ENCODE data around the gene PGS1. TPM values are rescaled to one million over a fixed set of nuclear protein-coding genes. Genes with fewer than 3 reads are reported as not detected.

PGS1 gene
- total and polyA plus RNA-seq, 2 of the 8 experiments (the other 6 are each of a cell fraction or from before 2014, with no cell fraction given), result 46.7 to 60.0 TPM

DNA sequence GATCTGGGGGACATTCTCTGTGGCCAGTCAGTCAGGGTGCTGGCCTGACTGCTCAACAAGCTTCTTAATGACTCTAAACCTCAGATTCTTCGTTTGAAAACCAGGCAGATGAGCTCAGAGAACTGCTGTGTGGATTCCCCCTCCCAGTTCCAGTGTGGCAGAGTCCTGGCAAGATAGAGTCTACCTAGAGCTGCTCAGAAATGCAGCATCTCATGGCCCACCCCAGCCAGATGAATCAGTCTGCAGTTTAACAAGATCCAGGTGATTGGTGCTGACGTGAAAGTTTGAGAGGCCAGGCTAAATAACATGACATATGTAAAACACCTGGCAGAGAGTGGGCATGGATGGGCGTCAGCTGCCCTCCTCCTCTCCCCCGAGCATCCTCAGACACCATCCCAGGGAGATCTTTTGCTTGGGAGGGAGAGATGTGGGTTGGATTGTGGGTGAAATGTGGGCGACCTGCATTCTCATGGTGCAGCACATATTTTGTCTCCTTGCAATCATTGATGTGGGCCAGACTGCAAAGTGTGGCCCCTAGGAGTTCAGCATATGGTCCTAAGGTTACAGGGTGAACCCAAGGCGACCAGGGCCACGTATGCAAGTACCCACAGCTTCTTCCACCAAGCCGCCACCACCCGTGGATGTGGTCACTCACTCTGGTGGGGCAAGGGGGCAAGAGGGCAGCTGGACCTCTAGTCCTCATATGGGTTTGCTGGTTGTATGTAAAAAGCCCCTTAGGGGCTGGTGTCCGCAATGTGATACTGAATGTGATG lies 38.1 kb upstream of the PGS1 start:
- peak overlapping the region; percentile 95; the same call in 1 of the 2 replicates for H2AK5ac ChIP-seq (ENCODE audit: low read depth, low read length)
- no peaks in the 10 kb centered on the region for H4K20me1 ChIP-seq (replicated peaks in 1 of 2; ENCODE audit: control insufficient read depth in 1 of 2, insufficient read depth in 2 of 2, low read length in 2 of 2)
- H3K79me2 ChIP-seq (ENCODE audit: control insufficient read depth in 1 of 2, insufficient read depth in 2 of 2, low read length in 2 of 2), result no peaks in the 10 kb centered on the region
- no peak overlapping the region; the same call in 1 of the 2 replicates for H4K8ac ChIP-seq (ENCODE audit: extremely low read depth, insufficient read depth, low read length)
- H3K4me1 ChIP-seq (replicated peaks in 1 of 4; ENCODE audit: control insufficient read depth in 3 of 4, insufficient read depth in 4 of 4, low read length in 3 of 4), result peaks cover 0 to 17% (median 14%) of the 10 kb centered on the region in 4 experiments; a peak in 5 of 7 replicates
- no peak overlapping the region for H3K4me3 ChIP-seq (ENCODE audit: extremely low read depth in 1 of 4, insufficient read depth in 2 of 4, low read depth in 3 of 4, low read length in 4 of 4)
- H3K23me2 ChIP-seq (ENCODE audit: low read depth, low read length), result peaks cover 2% of the 10 kb centered on the region; the same call in 1 of the 2 replicates
- no peak overlapping the region; the same call in 1 of the 2 replicates for H2BK15ac ChIP-seq (ENCODE audit: low read length)
- no peaks in the 10 kb centered on the region for H3K79me1 ChIP-seq (ENCODE audit: low read depth, low read length)
- no peak overlapping the region for H2BK12ac ChIP-seq (ENCODE audit: low read depth, low read length)
- no peak overlapping the region for H3K9ac ChIP-seq (replicated peaks in 1 of 4; ENCODE audit: extremely low read depth in 1 of 4, low read depth in 3 of 4, low read length in 3 of 4)
- no peak overlapping the region for H4K5ac ChIP-seq (ENCODE audit: insufficient read length, low read depth, low read length)
- H3K4me2 ChIP-seq (ENCODE audit: insufficient read depth in 1 of 2, low read depth in 2 of 2, low read length in 2 of 2), result no peak overlapping the region; a peak in 1 of 4 replicates
- H4K91ac ChIP-seq (replicated peaks; ENCODE audit: insufficient read length, low read length), result no peak overlapping the region
- no peak overlapping the region for H3K23ac ChIP-seq (ENCODE audit: insufficient read length)
- H2BK120ac ChIP-seq (replicated peaks; ENCODE audit: low read depth, low read length), result no peak overlapping the region
- 83% methylated on average over 10 of the region's 10 CpGs; no CpG with 5 or more reads in 1 of the 2 experiments for WGBS, 2 experiments (ENCODE audit: extremely low coverage in 1 of 2, insufficient coverage in 1 of 2, insufficient read length in 1 of 2, insufficient replicate concordance in 2 of 2, low coverage in 1 of 2, low lambda C conversion rate in 2 of 2, missing lambda C conversion rate in 1 of 2)
- H3K27ac ChIP-seq (ENCODE audit: low read depth, low read length), result no peak overlapping the region
- H3K4ac ChIP-seq (replicated peaks; ENCODE audit: insufficient read length, low read depth, low read length), result no peak overlapping the region
- no peak overlapping the region for H3K56ac ChIP-seq (replicated peaks; ENCODE audit: insufficient read length, low read depth, low read length)
- no peak overlapping the region for H2BK5ac ChIP-seq (ENCODE audit: low read depth, low read length)
- FAIRE-seq, result no peak
- H3K9me3 ChIP-seq (ENCODE audit: insufficient read depth in 2 of 2, low read depth in 1 of 2, low read length in 1 of 2), result no peaks in the 10 kb centered on the region
- H3K14ac ChIP-seq (ENCODE audit: insufficient read length), result no peak overlapping the region
- H3K27me3 ChIP-seq (replicated peaks in 1 of 4; ENCODE audit: control insufficient read depth in 3 of 4, extremely low read depth in 1 of 4, insufficient read depth in 3 of 4, low read length in 3 of 4), result peaks cover 0 to 23% (median 13%) of the 10 kb centered on the region in 4 experiments; a peak in 5 of 7 replicates
- no peak overlapping the region for H2AFZ ChIP-seq (ENCODE audit: low read length)
- POLR2A ChIA-PET (ENCODE audit: partially characterized antibody), result interaction anchor here (1.3 to 4.1 kb wide), 3 partner anchors 11 to 86 kb away, joined by 3 to 15 read pairs (median 9); partner anchors contain the start of gene SOCS3
- no peak for DNase-seq (ENCODE audit: low read depth in 1 of 2, low spot score in 2 of 2)
- no peaks in the 10 kb centered on the region for H3K36me3 ChIP-seq (ENCODE audit: control insufficient read depth in 2 of 4, insufficient read depth in 4 of 4, low read length in 3 of 4)
- CTCF ChIA-PET (ENCODE audit: partially characterized antibody), result interaction anchor here (0.6 to 3.0 kb wide), 12 partner anchors 8 to 220 kb away, joined by 3 to 13 read pairs (median 3); no protein-coding TSS in a partner anchor
- no peak overlapping the region; the same call in 1 of the 2 replicates for H2BK20ac ChIP-seq (ENCODE audit: low read length)
- TF ChIP-seq, protein P1, sequence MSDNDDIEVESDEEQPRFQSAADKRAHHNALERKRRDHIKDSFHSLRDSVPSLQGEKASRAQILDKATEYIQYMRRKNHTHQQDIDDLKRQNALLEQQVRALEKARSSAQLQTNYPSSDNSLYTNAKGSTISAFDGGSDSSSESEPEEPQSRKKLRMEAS (IDR thresholded peaks at IDR 0.05), result no peak
- TF ChIP-seq RBBP5 (IDR thresholded peaks at IDR 0.05; ENCODE audit: borderline replicate concordance, low read depth, low read length) (no peak), CTBP2 (IDR thresholded peaks at IDR 0.05; ENCODE audit: borderline replicate concordance, insufficient read depth, insufficient read length, low read length) (no peak), JUN (IDR thresholded peaks at IDR 0.05; ENCODE audit: low read depth, low read length) (no peak)
- no peak overlapping the region for H3K18ac ChIP-seq (ENCODE audit: extremely low read depth, low read length)
